Measurements from ENCODE around the gene SLC6A11. TPM values are rescaled to one million over a fixed set of nuclear protein-coding genes. Genes with fewer than 3 reads are reported as not detected.

Gene SLC6A11
- 1 to 10 TPM in 1 of 4 donors, under 1 TPM in 1, not detected in 2; 0.21 to 1.4 TPM for total RNA-seq

DNA sequence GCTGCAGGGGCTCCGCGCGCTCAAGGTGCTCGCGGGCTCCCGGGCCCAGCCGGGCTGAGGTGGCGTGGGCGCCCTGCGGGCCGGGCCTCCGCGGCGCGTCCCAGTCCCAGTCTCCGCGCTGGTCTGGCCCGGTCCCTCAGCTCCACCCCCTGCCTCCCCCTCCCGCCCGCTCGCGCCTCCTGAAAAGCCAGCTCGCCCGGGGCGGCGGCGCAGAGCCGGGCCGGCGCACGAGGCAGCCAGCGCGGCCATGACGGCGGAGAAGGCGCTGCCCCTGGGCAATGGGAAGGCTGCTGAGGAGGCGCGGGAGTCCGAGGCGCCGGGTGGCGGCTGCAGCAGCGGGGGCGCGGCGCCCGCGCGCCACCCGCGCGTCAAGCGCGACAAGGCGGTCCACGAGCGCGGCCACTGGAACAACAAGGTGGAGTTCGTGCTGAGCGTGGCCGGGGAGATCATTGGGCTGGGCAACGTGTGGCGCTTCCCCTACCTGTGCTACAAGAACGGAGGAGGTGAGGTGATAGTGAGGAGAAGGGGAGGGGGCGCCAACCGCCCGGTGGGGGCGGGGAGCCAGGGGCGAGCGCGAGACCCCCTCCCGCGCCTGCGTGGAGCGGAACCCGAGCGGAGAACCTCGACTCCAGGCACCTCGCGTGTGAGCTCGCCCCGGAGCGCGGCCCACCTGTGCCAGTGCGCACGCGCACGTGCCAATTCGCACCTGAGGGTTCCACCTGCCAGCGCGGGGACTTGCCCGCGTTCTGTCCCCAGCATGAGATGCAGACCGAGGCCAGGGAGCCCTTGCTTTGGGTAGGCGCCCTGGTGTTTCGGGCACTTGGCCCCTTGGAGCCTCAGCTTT lies at the start of gene SLC6A11:
Gene SLC6A11, plus strand, starts transcription at position 210 of the 844 bp plus-strand sequence. Its CDS starts 38 bp downstream, at position 248.
- H3K36me3 ChIP-seq = no peaks in the 10 kb centered on the region
- no peaks in the 10 kb centered on the region for H3K4me1 ChIP-seq
- H3K27me3 ChIP-seq = no peaks in the 10 kb centered on the region
- no peak within 1 kb of the TSS for H3K4me3 ChIP-seq
- no peak for TF ChIP-seq POLR2A (IDR thresholded peaks at IDR 0.05)
- TF ChIP-seq, protein P1, sequence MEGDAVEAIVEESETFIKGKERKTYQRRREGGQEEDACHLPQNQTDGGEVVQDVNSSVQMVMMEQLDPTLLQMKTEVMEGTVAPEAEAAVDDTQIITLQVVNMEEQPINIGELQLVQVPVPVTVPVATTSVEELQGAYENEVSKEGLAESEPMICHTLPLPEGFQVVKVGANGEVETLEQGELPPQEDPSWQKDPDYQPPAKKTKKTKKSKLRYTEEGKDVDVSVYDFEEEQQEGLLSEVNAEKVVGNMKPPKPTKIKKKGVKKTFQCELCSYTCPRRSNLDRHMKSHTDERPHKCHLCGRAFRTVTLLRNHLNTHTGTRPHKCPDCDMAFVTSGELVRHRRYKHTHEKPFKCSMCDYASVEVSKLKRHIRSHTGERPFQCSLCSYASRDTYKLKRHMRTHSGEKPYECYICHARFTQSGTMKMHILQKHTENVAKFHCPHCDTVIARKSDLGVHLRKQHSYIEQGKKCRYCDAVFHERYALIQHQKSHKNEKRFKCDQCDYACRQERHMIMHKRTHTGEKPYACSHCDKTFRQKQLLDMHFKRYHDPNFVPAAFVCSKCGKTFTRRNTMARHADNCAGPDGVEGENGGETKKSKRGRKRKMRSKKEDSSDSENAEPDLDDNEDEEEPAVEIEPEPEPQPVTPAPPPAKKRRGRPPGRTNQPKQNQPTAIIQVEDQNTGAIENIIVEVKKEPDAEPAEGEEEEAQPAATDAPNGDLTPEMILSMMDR (IDR thresholded peaks at IDR 0.05) = no peak
- intact Hi-C loops (cut with DNase I; ENCODE audit: low total_unique reads) = no loop called here
- DNase-seq = peak in 1 of 2 donors; percentile 18
- no peak within 1 kb of the TSS for H3K27ac ChIP-seq
- H3K9me3 ChIP-seq = no peaks in the 10 kb centered on the region

DNA sequence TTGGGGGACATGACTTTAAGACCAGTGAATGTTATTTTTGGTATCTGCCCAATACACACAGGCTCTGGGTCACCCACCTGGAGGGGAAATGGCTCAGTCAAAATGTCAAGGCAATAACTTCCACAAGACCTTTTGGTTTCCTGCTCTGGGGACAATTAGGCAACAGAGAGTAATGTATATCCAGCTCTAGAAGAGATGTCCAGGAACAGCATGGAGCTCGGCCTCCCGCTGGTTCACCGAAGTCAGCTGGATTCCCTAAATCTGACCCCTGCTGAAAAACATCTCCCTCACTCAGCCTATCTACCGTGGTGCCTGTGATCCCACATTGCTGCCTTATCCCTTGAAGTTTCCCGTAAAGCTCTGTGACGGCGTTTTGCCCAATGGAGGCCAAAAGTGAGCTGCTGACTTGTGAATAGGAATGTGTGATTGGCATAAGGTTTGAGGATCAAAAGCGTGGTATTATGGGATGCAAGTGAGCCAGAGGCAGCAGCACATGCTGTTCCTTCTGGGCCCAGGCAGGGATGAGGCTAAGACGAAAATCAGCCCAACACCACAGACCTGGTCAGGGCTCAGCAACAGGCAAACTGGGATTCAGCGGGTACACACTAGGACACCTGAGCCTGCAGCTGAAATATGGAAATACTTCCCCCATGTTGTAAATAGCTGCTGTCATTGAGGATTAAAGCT lies 47.2 kb upstream of the SLC6A11 start:
- Histone ChIP-seq H3K27me3 (no peaks in the 10 kb centered on the region), H3K36me3 (no peaks in the 10 kb centered on the region), H3K4me3 (no peak overlapping the region), H3K9me3 (no peaks in the 10 kb centered on the region), H3K27ac (no peak overlapping the region), H3K4me1 (no peaks in the 10 kb centered on the region)
- DNase-seq = no peak
- TF ChIP-seq POLR2A (IDR thresholded peaks at IDR 0.05) = no peak
- TF ChIP-seq, protein P1 (IDR thresholded peaks at IDR 0.05) = no peak
- intact Hi-C loops (cut with DNase I; ENCODE audit: low total_unique reads) = no loop called here

DNA sequence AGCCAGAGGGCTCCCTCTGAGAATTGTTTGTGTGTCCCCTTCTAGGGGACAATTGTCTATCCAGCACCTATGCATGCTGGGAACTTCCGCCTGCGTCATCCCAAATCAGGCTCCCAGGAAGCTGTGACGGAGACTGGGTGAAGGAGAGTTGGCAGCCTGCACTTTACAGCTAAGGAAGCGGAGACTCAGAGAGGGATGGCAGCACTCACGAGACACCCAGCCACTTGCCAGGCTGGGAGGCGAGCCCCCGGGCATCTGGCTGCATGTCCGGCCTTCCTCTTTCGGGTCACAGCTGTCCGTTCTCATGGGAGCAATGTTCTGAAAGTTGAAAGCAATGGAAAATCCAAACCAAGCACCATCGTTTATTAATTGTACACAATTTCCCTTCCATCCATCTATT lies 45.5 kb upstream of the SLC6A11 start:
- Histone ChIP-seq H3K36me3 (no peaks in the 10 kb centered on the region), H3K4me3 (no peak overlapping the region), H3K27me3 (no peaks in the 10 kb centered on the region), H3K27ac (no peak overlapping the region), H3K4me1 (no peaks in the 10 kb centered on the region), H3K9me3 (no peaks in the 10 kb centered on the region)
- TF ChIP-seq POLR2A (IDR thresholded peaks at IDR 0.05) = no peak
- TF ChIP-seq, protein P1 (IDR thresholded peaks at IDR 0.05) = no peak
- no peak for DNase-seq
- intact Hi-C loops (cut with DNase I; ENCODE audit: low total_unique reads) = no loop called here

DNA sequence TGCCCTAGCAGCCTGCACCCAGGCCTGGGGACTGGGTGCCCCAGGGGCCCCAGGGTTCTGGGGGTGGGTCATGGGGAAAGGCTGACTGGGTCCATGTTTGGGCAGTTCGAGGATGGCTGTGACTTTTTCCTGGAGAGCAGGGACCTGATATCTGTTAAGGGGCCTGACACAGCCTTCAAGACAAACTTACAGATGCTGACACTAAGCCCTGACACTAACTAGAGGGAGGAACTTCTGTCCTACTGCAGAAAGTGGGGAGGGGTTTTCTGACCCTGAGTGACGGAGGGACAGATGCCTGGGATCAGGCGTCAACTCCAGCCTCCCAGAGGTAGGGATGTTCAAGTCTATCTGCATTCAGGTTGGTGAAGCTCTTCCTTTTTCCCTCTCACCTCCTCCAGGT lies 45.0 kb upstream of the SLC6A11 start:
- TF ChIP-seq, protein P1 (IDR thresholded peaks at IDR 0.05) = no peak
- no peak for TF ChIP-seq POLR2A (IDR thresholded peaks at IDR 0.05)
- H3K36me3 ChIP-seq = no peaks in the 10 kb centered on the region
- intact Hi-C loops (cut with DNase I; ENCODE audit: low total_unique reads) = no loop called here
- no peak overlapping the region for H3K27ac ChIP-seq
- H3K4me1 ChIP-seq = no peaks in the 10 kb centered on the region
- H3K4me3 ChIP-seq = no peak overlapping the region
- DNase-seq = no peak
- no peaks in the 10 kb centered on the region for H3K27me3 ChIP-seq
- H3K9me3 ChIP-seq = no peaks in the 10 kb centered on the region

All from uterus (tissue), 4 donors.